GM23248 (cell line): Measurements from ENCODE around the gene CELSR1. TPM values are rescaled to one million over a fixed set of nuclear protein-coding genes. Genes with fewer than 3 reads are reported as not detected.

Experiments used
- DNase-seq: peaks from one replicate; pipeline ENCODE4 v3.0.0-alpha.2; 2015
- H2AFZ ChIP-seq: fragments of 200-600 bp; sonication (generic); 2 replicates; pipeline ENCODE4 v1.6.1; 2016; ENCODE audit warnings: antibody characterized with exemption
- H3F3A ChIP-seq: fragments of 200-600 bp; sonication (generic); 2 replicates; pipeline ENCODE4 v1.6.1; 2016; ENCODE audit warnings: mild to moderate bottlenecking, antibody characterized with exemption, mixed run types; ENCODE audit not compliant: insufficient read depth
- H3K27ac ChIP-seq: fragments of 200-600 bp; sonication (generic); 2 replicates; pipeline ENCODE4 v1.5.1; 2016; ENCODE audit warnings: mild to moderate bottlenecking
- H3K27me3 ChIP-seq: fragments of 200-600 bp; sonication (generic); replicated peaks from 2 replicates; pipeline ENCODE4 v1.6.1; 2016; ENCODE audit warnings: mild to moderate bottlenecking; ENCODE audit not compliant: insufficient read depth
- H3K36me3 ChIP-seq: fragments of 200-600 bp; sonication (generic); 2 replicates; pipeline ENCODE4 v1.6.1; 2016; ENCODE audit warnings: low read depth, mild to moderate bottlenecking
- H3K4me1 ChIP-seq: fragments of 200-600 bp; sonication (generic); 2 replicates; pipeline ENCODE4 v1.6.1; 2016; ENCODE audit warnings: mild to moderate bottlenecking; ENCODE audit not compliant: insufficient read depth
- H3K4me2 ChIP-seq: fragments of 200-600 bp; sonication (generic); one replicate; pipeline ENCODE4 v1.6.1; 2016; ENCODE audit warnings: mild to moderate bottlenecking; ENCODE audit not compliant: unreplicated experiment
- H3K4me3 ChIP-seq: fragments of 200-600 bp; sonication (generic); 2 replicates; pipeline ENCODE4 v1.5.1; 2016; ENCODE audit warnings: mild to moderate bottlenecking
- H3K79me2 ChIP-seq: fragments of 200-600 bp; sonication (generic); 2 replicates; pipeline ENCODE4 v1.6.1; 2016; ENCODE audit warnings: mild to moderate bottlenecking; ENCODE audit not compliant: insufficient read depth
- H3K9ac ChIP-seq: fragments of 200-600 bp; sonication (generic); 2 replicates; pipeline ENCODE4 v1.6.1; 2016; ENCODE audit warnings: mild to moderate bottlenecking
- H3K9me2 ChIP-seq: fragments of 200-600 bp; sonication (generic); 2 replicates; pipeline ENCODE4 v1.6.1; 2016; ENCODE audit warnings: mixed run types, mild to moderate bottlenecking, moderate library complexity; ENCODE audit not compliant: insufficient read depth
- H3K9me3 ChIP-seq: fragments of 200-600 bp; sonication (generic); one replicate; pipeline ENCODE4 v1.6.1; 2017; ENCODE audit warnings: low read depth
- H4K20me1 ChIP-seq: fragments of 200-600 bp; sonication (generic); 2 replicates; pipeline ENCODE4 v1.6.0; 2016; ENCODE audit not compliant: insufficient read depth
- EZH2 ChIP-seq: fragments of 200-600 bp; sonication (generic); IDR thresholded peaks from 2 replicates; pipeline ENCODE4 v1.6.1; 2018; ENCODE audit warnings: antibody characterized with exemption, mild to moderate bottlenecking; ENCODE audit not compliant: insufficient read depth, poor library complexity, severe bottlenecking
- EZH2phosphoT487 ChIP-seq: fragments of 200-600 bp; sonication (generic); IDR thresholded peaks from 2 replicates; pipeline ENCODE4 v1.6.1; 2018; ENCODE audit warnings: antibody characterized with exemption, moderate library complexity, mild to moderate bottlenecking, low read depth; ENCODE audit not compliant: insufficient read depth
- WGBS, 2 experiments: methylation state at CpG; one replicate each; pipeline ENCODE4 v1.1.6; 2015 to 2017; ENCODE audit warnings: low lambda C conversion rate in 2 of 2, low coverage in 1 of 2; ENCODE audit errors: missing lambda C conversion rate in 2 of 2; 5-methylcytosine and 5-hydroxymethylcytosine counted together
- in situ Hi-C: fragments of 300-500 bp; cut with MboI; formaldehyde crosslinking; loops from 2 replicates; pipeline ENCODE4 v1.15.0; 2020
- polyA plus RNA-seq: library from polyadenylated mRNA; unstranded; fragments of >200 nt; fragmentation: Nextera tagmentation; extraction: Ambion mirVana; gene quantifications from 2 replicates; pipeline ENCODE4 v1.2.1, GENCODE V29; 2016
- total RNA-seq: library from RNA; depleted of rRNA; stranded (reverse); fragments of >200 nt; shearing (Covaris generic); gene quantifications from 2 replicates; pipeline ENCODE4 v1.2.3, GENCODE V29; 2014

CELSR1 gene
- total and polyA plus RNA-seq, 2 experiments from 2014 or later = 0.23 to 0.54 TPM

- H3K4me1 ChIP-seq = peaks cover 7% of the 10 kb centered on the region
- in situ Hi-C loops = no loop called here
- H3K9ac ChIP-seq = no peak overlapping the region
- no peak overlapping the region for H2AFZ ChIP-seq
- H3K9me3 ChIP-seq = no peaks in the 10 kb centered on the region
- H3K4me3 ChIP-seq = no peak overlapping the region
- WGBS, 2 experiments = 89% methylated on average over 19 of the region's 19 CpGs
- no peak overlapping the region for H3K27ac ChIP-seq
- H3K36me3 ChIP-seq = no peaks in the 10 kb centered on the region
- H3K79me2 ChIP-seq = 0 out of 2 replicates have a peak, but pooled peaks cover 2% of the 10 kb centered on the region
- no peak for TF ChIP-seq EZH2
- TF ChIP-seq EZH2phosphoT487 = no peak
- H3K27me3 ChIP-seq = no peaks in the 10 kb centered on the region
- H4K20me1 ChIP-seq = no peaks in the 10 kb centered on the region
- H3K4me2 ChIP-seq = no peak overlapping the region
- H3K9me2 ChIP-seq = no peaks in the 10 kb centered on the region
- no peak for DNase-seq
- no peaks in the 10 kb centered on the region; the same call in 1 of the 2 replicates for H3F3A ChIP-seq
Measured at GRCh38 chr22:46574993-46575910, 37.8 kb upstream of the CELSR1 start.

- peaks cover 7% of the 10 kb centered on the region for H3K4me1 ChIP-seq
- 82 to 85% methylated on average over 15 of the region's 15 CpGs for WGBS, 2 experiments
- no peak for DNase-seq
Measured at GRCh38 chr22:46574438-46574992, 37.1 kb upstream of the CELSR1 start.

GRCh38 chr22:46573781-46574437, 36.5 kb upstream of the CELSR1 start:
- Histone ChIP-seq H4K20me1 (no peaks in the 10 kb centered on the region), H3K9ac (no peak overlapping the region), H3K79me2 (no peaks in the 10 kb centered on the region), H3K9me3 (no peaks in the 10 kb centered on the region), H2AFZ (no peak overlapping the region), H3F3A (no peaks in the 10 kb centered on the region), H3K9me2 (no peaks in the 10 kb centered on the region), H3K4me2 (no peak overlapping the region), H3K4me1 (peaks cover 7% of the 10 kb centered on the region), H3K4me3 (no peak overlapping the region), H3K27me3 (no peaks in the 10 kb centered on the region), H3K27ac (no peak overlapping the region), H3K36me3 (no peaks in the 10 kb centered on the region)
- 71 to 72% methylated on average over 18 of the region's 18 CpGs for WGBS, 2 experiments
- TF ChIP-seq EZH2 = no peak
- TF ChIP-seq EZH2phosphoT487 = no peak
- DNase-seq = no peak
- in situ Hi-C loops = no loop called here

More at GRCh38 chr22:46574438-46574992, 37.1 kb upstream of the CELSR1 start:
- Histone ChIP-seq H3K9ac (no peak overlapping the region), H3K79me2 (no peaks in the 10 kb centered on the region), H3K4me3 (no peak overlapping the region), H4K20me1 (no peaks in the 10 kb centered on the region), H3F3A (no peaks in the 10 kb centered on the region; the same call in 1 of the 2 replicates), H3K27ac (no peak overlapping the region), H3K27me3 (no peaks in the 10 kb centered on the region), H3K9me3 (no peaks in the 10 kb centered on the region), H3K9me2 (no peaks in the 10 kb centered on the region), H3K36me3 (no peaks in the 10 kb centered on the region), H3K4me2 (no peak overlapping the region), H2AFZ (no peak overlapping the region)
- in situ Hi-C loops = no loop called here
- no peak for TF ChIP-seq EZH2
- TF ChIP-seq EZH2phosphoT487 = no peak
